ENCODE results near the gene CACNA1H. TPM values are rescaled to one million over a fixed set of nuclear protein-coding genes. Genes with fewer than 3 reads are reported as not detected.

The CACNA1H gene
- total and polyA plus RNA-seq, 9 of the 15 experiments (the other 6 are each of a cell fraction or from before 2014, with no cell fraction given), result 0.10 to 0.18 TPM; not detected in 7

GRCh38 chr16:1155353-1156054, 2.6 kb downstream of the CACNA1H start (continued):
- TF ChIP-seq ZFP1 (CRISPR knock-in tag; IDR thresholded peaks at IDR 0.05), result no peak
- no peak for TF ChIP-seq ZNF407 (IDR thresholded peaks at IDR 0.05; ENCODE audit: low read depth)
- TF ChIP-seq TOE1 (IDR thresholded peaks at IDR 0.05; ENCODE audit: borderline replicate concordance), result 0 out of 2 replicates have a peak, but pooled peaks have one; percentile 39
- no peak for TF ChIP-seq TOE1 (CRISPR knock-in tag; IDR thresholded peaks at IDR 0.05; ENCODE audit: borderline replicate concordance, low read depth)
- 0 out of 4 replicates have a peak, but pooled peaks of 1 of the 2 experiments have one; percentile 0 for TF ChIP-seq UBTF (IDR thresholded peaks at IDR 0.05; ENCODE audit: borderline replicate concordance in 1 of 2, low read depth in 2 of 2, low read length in 2 of 2)
- TF ChIP-seq USF1 (CRISPR knock-in tag; IDR thresholded peaks at IDR 0.05), result peak; percentile 68
- no peak for TF ChIP-seq MAFG (tag; conservative IDR thresholded peaks at IDR 0.05)
- no peak for TF ChIP-seq ZEB2 (IDR thresholded peaks at IDR 0.05)
- peak; percentile 65; the same call in 1 of the 2 replicates for TF ChIP-seq RAD51 (IDR thresholded peaks at IDR 0.05; ENCODE audit: borderline replicate concordance, low read depth)
- TF ChIP-seq CTCF (IDR thresholded peaks at IDR 0.05 in 2 of 3, conservative IDR thresholded peaks at IDR 0.05 in 1 of 3; ENCODE audit: insufficient read depth in 2 of 3, low read depth in 1 of 3, low read length in 3 of 3), result no peak
- TF ChIP-seq NRF1 (conservative IDR thresholded peaks at IDR 0.05 in 1 of 2, IDR thresholded peaks at IDR 0.05 in 1 of 2), result no peak
- peak; percentile 79 for TF ChIP-seq NFIC (IDR thresholded peaks at IDR 0.05)
- peak; percentile 29; the same call in 1 of the 2 replicates for TF ChIP-seq CBFA2T2 (conservative IDR thresholded peaks at IDR 0.05)
- no peak for TF ChIP-seq YBX1 (IDR thresholded peaks at IDR 0.05)

All from K562 (cell line).